Astrocyte of the spinal cord (primary cell): ENCODE data around the gene ZNF141.
A peak's percentile ranks its signal among the peaks of the same experiment; 100 is the strongest.
"Not testable (repeated sequence)": the region's sequence is repeated elsewhere in the genome, so short reads cannot be mapped to it uniquely, and the experiment has no call there.

Experiments used
- DNase-seq: peaks from one replicate; pipeline ENCODE4 v3.0.0; 2011; ENCODE audit warnings: low read depth, low spot score
- H3K4me3 ChIP-seq: 2 replicates; pipeline ENCODE4 v1.5.1; 2011; ENCODE audit warnings: low read depth, mild to moderate bottlenecking, low read length, moderate library complexity
- CTCF ChIP-seq: IDR thresholded peaks from 2 replicates; pipeline ENCODE4 v1.5.1; 2012; ENCODE audit warnings: low read depth, mild to moderate bottlenecking, low read length, inconsistent platforms
- in situ Hi-C: cut with HindIII; loops from 2 replicates; pipeline ENCODE4 v1.10.0; 2017; ENCODE audit warnings: low sequenced_read_pairs

Gene ZNF141

DNA sequence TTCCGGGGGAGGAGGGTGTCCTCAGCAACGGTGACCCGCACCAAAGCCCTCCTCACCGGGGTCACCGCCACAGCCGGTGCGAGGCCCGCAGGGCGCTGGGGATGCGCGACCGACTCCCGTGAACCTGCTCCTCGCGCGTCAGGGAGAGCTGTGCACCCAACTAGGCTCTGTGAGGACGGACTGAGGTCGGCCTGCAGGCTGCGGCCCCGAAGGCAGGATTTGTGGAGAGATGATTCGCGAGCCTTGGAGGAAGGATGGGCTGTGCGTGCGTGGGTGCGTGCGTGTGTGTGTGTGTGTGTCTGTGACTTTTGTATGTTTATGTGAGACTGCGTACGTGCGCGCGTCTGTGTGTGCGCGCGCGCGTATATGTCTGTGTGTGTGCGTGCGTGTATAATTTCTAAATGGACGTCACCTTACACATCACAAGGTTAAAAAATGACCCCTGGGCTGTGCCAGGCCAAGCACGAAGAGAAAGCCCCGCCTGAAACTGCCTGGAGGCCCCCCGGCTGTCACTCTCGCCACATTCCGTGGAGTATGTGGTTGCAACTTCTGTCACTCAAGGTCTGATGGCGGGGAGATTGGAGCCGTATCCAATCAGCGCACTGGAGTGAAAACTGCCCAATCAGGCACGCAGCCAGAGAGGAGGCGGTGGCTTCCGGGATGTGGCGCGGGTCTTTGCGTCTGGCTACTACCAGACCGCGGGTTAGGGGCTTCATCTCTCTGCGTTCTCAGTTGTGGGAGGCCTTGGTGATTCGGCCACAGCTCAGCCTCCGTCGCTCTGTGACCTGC is at the start of gene ZNF141:
Gene ZNF141 (plus strand): TSS at position 672 of the 789 bp plus-strand sequence. CDS start 170 bp downstream, outside the sequence.
- in situ Hi-C loops, result no loop called here

DNA sequence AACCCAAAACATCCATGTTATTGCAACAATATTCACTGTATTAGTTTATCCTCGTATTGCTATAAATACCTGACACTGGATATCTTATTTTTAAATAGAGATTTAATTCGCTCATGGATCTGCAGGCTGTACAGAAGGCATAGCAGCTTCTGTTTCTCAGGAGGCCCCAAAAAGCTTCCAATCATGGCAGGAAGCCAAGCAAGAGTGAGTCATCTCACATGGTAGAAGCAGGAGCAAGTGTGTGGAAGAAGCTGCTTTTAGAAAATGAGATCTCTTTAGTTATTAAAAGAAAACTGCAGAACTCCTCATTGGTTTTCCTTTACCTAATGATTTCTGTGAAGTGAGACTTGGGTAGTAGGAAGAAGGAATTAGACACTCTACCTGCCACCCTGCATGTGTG is 48.7 kb upstream of the ZNF141 start:
- no peak overlapping the region for H3K4me3 ChIP-seq
- in situ Hi-C loops, result no loop called here
- no peak for DNase-seq
- TF ChIP-seq CTCF, result no peak

More for the DNA sequence above, at the start of gene ZNF141:
- peak; percentile 98 for DNase-seq
- no peak for TF ChIP-seq CTCF
- peak within 1 kb of the TSS; percentile 85 for H3K4me3 ChIP-seq

GRCh38 chr4:294732-295131 is 42.9 kb upstream of the ZNF141 start:
- no peak for DNase-seq
- no peak overlapping the region for H3K4me3 ChIP-seq
- TF ChIP-seq CTCF, result no peak
- in situ Hi-C loops, result no loop called here

DNA sequence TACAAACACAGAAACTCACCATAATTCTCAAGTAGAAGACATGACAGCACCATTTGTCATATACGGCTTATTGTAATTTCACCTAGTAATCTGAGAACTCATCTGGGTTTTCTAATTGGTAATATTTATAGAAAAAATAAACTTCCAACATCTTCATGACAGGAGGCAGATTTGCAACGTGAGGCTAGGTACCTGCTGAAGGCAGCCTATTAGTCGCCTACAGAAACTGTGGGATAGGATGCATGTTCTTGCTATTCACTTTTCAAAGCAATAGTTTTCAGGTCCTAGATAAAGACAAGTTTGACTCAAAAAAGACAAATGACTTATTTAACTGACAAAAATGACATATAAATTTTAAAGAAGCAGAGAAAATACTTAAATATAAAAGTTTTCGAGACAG is 35.2 kb upstream of the ZNF141 start:
- in situ Hi-C loops, result no loop called here
- no peak overlapping the region for H3K4me3 ChIP-seq
- TF ChIP-seq CTCF, result no peak

DNA sequence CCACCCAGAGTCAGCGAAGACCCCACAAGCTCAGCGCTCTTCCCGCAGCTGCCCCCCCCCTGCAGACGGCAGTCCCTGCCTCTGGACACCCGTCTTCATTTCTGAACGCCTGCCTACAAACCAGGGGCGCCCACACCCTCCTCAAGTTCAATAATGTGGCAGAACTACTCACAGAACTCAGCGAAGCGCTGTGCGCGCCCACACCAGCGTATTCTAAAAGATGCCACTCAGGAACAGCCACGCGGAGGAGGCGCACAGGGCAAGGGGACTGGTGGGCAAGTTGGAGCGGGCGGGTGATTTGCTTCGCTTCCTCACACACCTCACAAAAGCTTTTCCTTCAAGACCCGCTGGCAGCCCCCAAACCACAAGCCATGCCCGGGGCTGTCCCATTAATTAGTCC is 33.1 kb upstream of the ZNF141 start:
- DNase-seq, in situ Hi-C loops: not testable (repeated sequence)
- H3K4me3 ChIP-seq, result peak overlapping the region; percentile 55

More for the DNA sequence above, 35.2 kb upstream of the ZNF141 start:
- no peak for DNase-seq

GRCh38 chr4:304969-305680 is 32.5 kb upstream of the ZNF141 start, which contains the start of gene ZNF732:
ZNF732 (minus strand) TSS chr4:305474; CDS start chr4:305310, 164 bp downstream.
- TF ChIP-seq CTCF, result no peak
- H3K4me3 ChIP-seq, result peak within 1 kb of the TSS; percentile 55
- in situ Hi-C loops, result no loop called here
- DNase-seq, result peak; percentile 77

DNA sequence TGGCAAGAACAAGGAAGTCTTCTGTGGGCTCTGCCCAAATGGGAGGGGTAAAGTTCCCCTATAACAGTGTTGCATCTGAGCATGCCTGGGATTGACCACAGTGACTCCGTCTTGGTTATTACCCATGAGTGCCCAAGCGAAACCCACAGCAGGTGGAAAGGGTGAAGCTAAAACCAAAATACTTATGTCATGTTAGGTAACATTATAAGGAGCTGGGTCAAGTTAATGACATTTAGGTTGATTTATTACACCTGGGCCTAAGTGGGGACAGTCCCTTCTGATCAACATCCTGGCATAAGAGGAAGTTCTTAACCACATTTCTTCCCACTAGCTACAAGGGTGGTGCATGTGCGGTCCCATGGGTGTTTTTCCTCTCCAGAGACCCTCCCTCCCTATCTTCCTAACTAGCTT is 31.1 kb upstream of the ZNF141 start:
- no peak for DNase-seq
- no peak for TF ChIP-seq CTCF
- no peak overlapping the region for H3K4me3 ChIP-seq
- in situ Hi-C loops, result no loop called here
